Panc1 (cell line): Measurements from ENCODE around the gene CD207. TPM values are rescaled to one million over a fixed set of nuclear protein-coding genes. Genes with fewer than 3 reads are reported as not detected.
A peak's percentile ranks its signal among the peaks of the same experiment; 100 is the strongest.

ENCODE experiments used
- ATAC-seq: fragments of 200-7000 bp; cut with Tn5 transposase; 2 replicates; pipeline ENCODE4 v1.9.1; 2020; ENCODE audit warnings: mild to moderate bottlenecking, moderate library complexity
- BruUV-seq: library from RNA; stranded (reverse); fragments of 400-500 nt; replicated peaks from 2 replicates; lab custom pipeline; 2021; lab: Mats Ljungman, UMichigan
- CTCF ChIA-PET: fragments of 300-600 bp; sonication (Branson Sonifier 250); formaldehyde crosslinking; loops from one replicate; lab custom pipeline; 2022; ENCODE audit warnings: antibody characterized with exemption; lab: Charles Lee
- POLR2A ChIA-PET: fragments of 300-600 bp; sonication (Branson Sonifier 250); formaldehyde crosslinking; loops from one replicate; lab custom pipeline; 2022; ENCODE audit warnings: antibody characterized with exemption; lab: Charles Lee
- DNase-seq: peaks from one replicate; pipeline ENCODE4 v3.0.0-alpha.2; 2010; ENCODE audit warnings: low read depth, low spot score
- H3K27ac ChIP-seq: 2 replicates; pipeline ENCODE4 v1.5.1; 2011; ENCODE audit warnings: mild to moderate bottlenecking, low read length, inconsistent platforms
- H3K27me3 ChIP-seq: fragments of 200-500 bp; sonication (Bioruptor generic); 2 replicates; pipeline ENCODE4 v1.6.0; 2014; ENCODE audit warnings: low read length, inconsistent platforms; ENCODE audit not compliant: control insufficient read depth, insufficient read depth
- H3K36me3 ChIP-seq: fragments of 200-500 bp; sonication (Bioruptor generic); 2 replicates; pipeline ENCODE4 v1.5.1; 2014; ENCODE audit warnings: inconsistent platforms, mild to moderate bottlenecking, low read length, moderate library complexity; ENCODE audit not compliant: control insufficient read depth, insufficient read depth
- H3K4me1 ChIP-seq: 2 replicates; pipeline ENCODE4 v1.5.1; 2011; ENCODE audit warnings: inconsistent platforms, mild to moderate bottlenecking, low read length, moderate library complexity; ENCODE audit not compliant: control insufficient read depth, insufficient read depth
- H3K4me3 ChIP-seq, 2 experiments: 2 replicates each; pipeline ENCODE4 v1.5.1; 2011 to 2012; ENCODE audit warnings: low read depth in 2 of 2, low read length in 2 of 2, mild to moderate bottlenecking in 2 of 2, inconsistent platforms in 1 of 2, moderate library complexity in 1 of 2
- H3K9me3 ChIP-seq: fragments of 200-500 bp; sonication (Bioruptor generic); 2 replicates; pipeline ENCODE4 v1.5.1; 2014; ENCODE audit warnings: low read depth, mild to moderate bottlenecking, inconsistent platforms, low read length, moderate library complexity; ENCODE audit not compliant: control insufficient read depth, insufficient read depth
- POLR2AphosphoS5 ChIP-seq: IDR thresholded peaks from 2 replicates; pipeline ENCODE4 v1.6.1; 2012; ENCODE audit warnings: mild to moderate bottlenecking, low read depth, low read length, moderate library complexity
- SIN3A ChIP-seq: IDR thresholded peaks from 2 replicates; pipeline ENCODE4 v1.6.1; 2012; ENCODE audit warnings: low read depth, mild to moderate bottlenecking, low read length, moderate library complexity, borderline replicate concordance; ENCODE audit not compliant: insufficient read depth
- TCF7L2 ChIP-seq: IDR thresholded peaks from 2 replicates; pipeline ENCODE4 v1.6.1; 2011; ENCODE audit warnings: mild to moderate bottlenecking, low read depth, low read length, inconsistent platforms
- in situ Hi-C: cut with HindIII; loops from 2 replicates; pipeline ENCODE4 v1.10.0; 2016; ENCODE audit warnings: low sequenced_read_pairs, low pct_unique_long_range_greater_than_20kb
- intact Hi-C: fragments of 100-400 bp; cut with micrococcal nuclease; formaldehyde crosslinking; loops from one replicate; pipeline ENCODE4 v1.10.0; 2022; ENCODE audit not compliant: unreplicated experiment
- total RNA-seq: library from RNA; stranded (reverse); gene quantifications from one replicate; pipeline ENCODE4 v1.2.1, GENCODE V29; 2021; ENCODE audit not compliant: unreplicated experiment
- TF ChIP-seq, protein P1 (sequence below), 2 experiments: IDR thresholded peaks; 2 replicates each; pipeline ENCODE4 v1.6.1; 2011 to 2012; ENCODE audit warnings: low read depth in 2 of 2, control low read depth in 1 of 2, low read length in 1 of 2, mild to moderate bottlenecking in 1 of 2, moderate library complexity in 1 of 2; ENCODE audit not compliant: insufficient read depth in 1 of 2
- TF ChIP-seq, protein P2 (sequence below): fragments of 450-650 bp; IDR thresholded peaks from 2 replicates; pipeline ENCODE4 v1.5.1; 2017; ENCODE audit warnings: mild to moderate bottlenecking

CD207 gene
- total RNA-seq, 1 experiment from 2014 or later: not detected

DNA sequence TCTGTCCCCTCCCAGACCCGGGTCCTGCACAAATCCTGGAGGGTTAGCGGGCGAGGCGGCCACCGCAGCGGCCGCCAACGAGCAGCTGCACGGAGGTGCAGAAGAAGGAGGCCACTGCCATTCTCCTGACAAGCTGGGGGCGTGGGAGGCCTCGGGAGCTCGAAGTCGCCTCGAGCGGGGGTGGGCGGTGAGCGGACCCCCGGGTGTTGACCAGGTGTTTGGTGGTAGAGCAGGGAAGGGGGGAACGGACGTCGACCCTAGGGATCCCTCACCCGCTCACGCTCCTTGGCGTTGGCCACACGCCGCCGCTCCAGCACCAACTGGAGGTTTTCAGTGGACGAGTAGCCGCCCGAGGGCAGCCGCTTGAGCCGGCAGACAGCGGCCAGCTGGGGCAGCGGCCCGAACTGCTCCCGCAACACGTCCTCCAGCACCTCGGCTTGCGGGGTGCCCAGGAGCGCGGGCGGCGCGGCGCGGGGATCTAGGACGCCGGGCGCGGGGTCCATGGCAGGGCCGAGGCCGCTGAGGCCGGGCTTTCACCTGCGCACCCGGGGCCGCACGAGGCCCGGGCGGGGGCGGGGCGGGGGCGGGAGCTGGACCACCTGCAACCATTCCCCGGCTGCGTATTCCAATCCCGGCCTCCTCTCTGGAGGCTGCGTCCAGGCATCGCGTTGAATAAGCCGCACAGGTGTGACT is 45.3 kb downstream of the CD207 start, which contains the start of gene FIGLA:
FIGLA (minus strand) TSS at position 508 of the 693 bp plus-strand sequence; CDS start at position 503, 5 bp downstream.
- Histone ChIP-seq H3K4me1 (no peaks in the 10 kb centered on the region), H3K4me3 (no peak within 1 kb of the TSS), H3K27ac (no peak within 1 kb of the TSS), H3K9me3 (no peaks in the 10 kb centered on the region), H3K27me3 (peaks cover 36% of the 10 kb centered on the region), H3K36me3 (no peaks in the 10 kb centered on the region)
- in situ Hi-C loops (no loop called here), intact Hi-C loops (no loop called here)
- TF ChIP-seq, protein P1, sequence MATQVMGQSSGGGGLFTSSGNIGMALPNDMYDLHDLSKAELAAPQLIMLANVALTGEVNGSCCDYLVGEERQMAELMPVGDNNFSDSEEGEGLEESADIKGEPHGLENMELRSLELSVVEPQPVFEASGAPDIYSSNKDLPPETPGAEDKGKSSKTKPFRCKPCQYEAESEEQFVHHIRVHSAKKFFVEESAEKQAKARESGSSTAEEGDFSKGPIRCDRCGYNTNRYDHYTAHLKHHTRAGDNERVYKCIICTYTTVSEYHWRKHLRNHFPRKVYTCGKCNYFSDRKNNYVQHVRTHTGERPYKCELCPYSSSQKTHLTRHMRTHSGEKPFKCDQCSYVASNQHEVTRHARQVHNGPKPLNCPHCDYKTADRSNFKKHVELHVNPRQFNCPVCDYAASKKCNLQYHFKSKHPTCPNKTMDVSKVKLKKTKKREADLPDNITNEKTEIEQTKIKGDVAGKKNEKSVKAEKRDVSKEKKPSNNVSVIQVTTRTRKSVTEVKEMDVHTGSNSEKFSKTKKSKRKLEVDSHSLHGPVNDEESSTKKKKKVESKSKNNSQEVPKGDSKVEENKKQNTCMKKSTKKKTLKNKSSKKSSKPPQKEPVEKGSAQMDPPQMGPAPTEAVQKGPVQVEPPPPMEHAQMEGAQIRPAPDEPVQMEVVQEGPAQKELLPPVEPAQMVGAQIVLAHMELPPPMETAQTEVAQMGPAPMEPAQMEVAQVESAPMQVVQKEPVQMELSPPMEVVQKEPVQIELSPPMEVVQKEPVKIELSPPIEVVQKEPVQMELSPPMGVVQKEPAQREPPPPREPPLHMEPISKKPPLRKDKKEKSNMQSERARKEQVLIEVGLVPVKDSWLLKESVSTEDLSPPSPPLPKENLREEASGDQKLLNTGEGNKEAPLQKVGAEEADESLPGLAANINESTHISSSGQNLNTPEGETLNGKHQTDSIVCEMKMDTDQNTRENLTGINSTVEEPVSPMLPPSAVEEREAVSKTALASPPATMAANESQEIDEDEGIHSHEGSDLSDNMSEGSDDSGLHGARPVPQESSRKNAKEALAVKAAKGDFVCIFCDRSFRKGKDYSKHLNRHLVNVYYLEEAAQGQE (IDR thresholded peaks at IDR 0.05; ENCODE audit: insufficient read depth in 1 of 2, low read depth in 2 of 2, low read length in 1 of 2): no peak
- TF ChIP-seq SIN3A: no peak
- no peak for TF ChIP-seq POLR2AphosphoS5
- no peak for TF ChIP-seq TCF7L2
- TF ChIP-seq, protein P2, sequence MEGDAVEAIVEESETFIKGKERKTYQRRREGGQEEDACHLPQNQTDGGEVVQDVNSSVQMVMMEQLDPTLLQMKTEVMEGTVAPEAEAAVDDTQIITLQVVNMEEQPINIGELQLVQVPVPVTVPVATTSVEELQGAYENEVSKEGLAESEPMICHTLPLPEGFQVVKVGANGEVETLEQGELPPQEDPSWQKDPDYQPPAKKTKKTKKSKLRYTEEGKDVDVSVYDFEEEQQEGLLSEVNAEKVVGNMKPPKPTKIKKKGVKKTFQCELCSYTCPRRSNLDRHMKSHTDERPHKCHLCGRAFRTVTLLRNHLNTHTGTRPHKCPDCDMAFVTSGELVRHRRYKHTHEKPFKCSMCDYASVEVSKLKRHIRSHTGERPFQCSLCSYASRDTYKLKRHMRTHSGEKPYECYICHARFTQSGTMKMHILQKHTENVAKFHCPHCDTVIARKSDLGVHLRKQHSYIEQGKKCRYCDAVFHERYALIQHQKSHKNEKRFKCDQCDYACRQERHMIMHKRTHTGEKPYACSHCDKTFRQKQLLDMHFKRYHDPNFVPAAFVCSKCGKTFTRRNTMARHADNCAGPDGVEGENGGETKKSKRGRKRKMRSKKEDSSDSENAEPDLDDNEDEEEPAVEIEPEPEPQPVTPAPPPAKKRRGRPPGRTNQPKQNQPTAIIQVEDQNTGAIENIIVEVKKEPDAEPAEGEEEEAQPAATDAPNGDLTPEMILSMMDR: no peak
- POLR2A ChIA-PET: no interaction called here
- BruUV-seq: no TSS peak
- CTCF ChIA-PET: interaction anchor here (0.6 to 0.7 kb wide), 3 partner anchors 29 to 74 kb away, joined by 3 to 8 read pairs (median 4); no protein-coding TSS in a partner anchor
- ATAC-seq (no peak), DNase-seq (no peak)

- Histone ChIP-seq H3K4me3 (no peak overlapping the region), H3K27ac (no peak overlapping the region), H3K36me3 (no peaks in the 10 kb centered on the region), H3K9me3 (no peaks in the 10 kb centered on the region), H3K27me3 (peaks cover 30% of the 10 kb centered on the region), H3K4me1 (no peaks in the 10 kb centered on the region)
- peak; percentile 90 for ATAC-seq
- CTCF ChIA-PET: interaction anchor here (0.6 kb wide), 2 partner anchors 42 to 75 kb away, joined by 3 to 8 read pairs; no protein-coding TSS in a partner anchor
- no TSS peak for BruUV-seq
- TF ChIP-seq SIN3A: no peak
- TF ChIP-seq POLR2AphosphoS5: no peak
- TF ChIP-seq, protein P2: peak; percentile 87
- TF ChIP-seq, protein P1 (IDR thresholded peaks at IDR 0.05; ENCODE audit: insufficient read depth in 1 of 2, low read depth in 2 of 2, low read length in 1 of 2): no peak
- intact Hi-C loops (loop anchor here (5.0 kb wide), 1 partner anchor 73 kb away; no protein-coding TSS in a partner anchor), in situ Hi-C loops (no loop called here)
- no peak for DNase-seq
- POLR2A ChIA-PET: no interaction called here
Observed at GRCh38 chr2:70789304-70790135, 46.1 kb downstream of the CD207 start.
